SU-DHL-6 (cell line): ENCODE results near the gene SVIL.

ENCODE experiments used
- H2AFZ ChIP-seq: fragments of 200-600 bp; sonication (generic); 2 replicates; pipeline ENCODE4 v1.6.1; 2014; ENCODE audit warnings: low read depth, mild to moderate bottlenecking, moderate library complexity, mixed read lengths, antibody characterized with exemption, low read length; ENCODE audit not compliant: severe bottlenecking
- H3F3A ChIP-seq: fragments of 200-600 bp; shearing (Covaris generic); 2 replicates; pipeline ENCODE4 v1.6.0; 2016; ENCODE audit warnings: antibody characterized with exemption, mild to moderate bottlenecking; ENCODE audit not compliant: insufficient read depth
- H3K27ac ChIP-seq: fragments of 200-600 bp; sonication (generic); 2 replicates; pipeline ENCODE4 v1.5.1; 2016; ENCODE audit warnings: low read depth, mild to moderate bottlenecking, low read length, moderate library complexity, mixed read lengths
- H3K27me3 ChIP-seq: fragments of 200-600 bp; sonication (generic), shearing (Covaris generic); 2 replicates; pipeline ENCODE4 v1.6.0; 2014; ENCODE audit warnings: mild to moderate bottlenecking, low read length
- H3K36me3 ChIP-seq: fragments of 200-600 bp; sonication (generic); 2 replicates; pipeline ENCODE4 v1.6.1; 2014; ENCODE audit warnings: mild to moderate bottlenecking, low read length, mixed read lengths
- H3K4me2 ChIP-seq: fragments of 300-600, 200-600 bp; shearing (Covaris generic), sonication (generic); 2 replicates; pipeline ENCODE4 v1.6.0; 2014; ENCODE audit warnings: low read length, low read depth, mild to moderate bottlenecking; ENCODE audit not compliant: poor library complexity, severe bottlenecking
- H3K4me3 ChIP-seq: fragments of 200-600 bp; sonication (generic); 2 replicates; pipeline ENCODE4 v1.5.1; 2014; ENCODE audit warnings: antibody characterized with exemption, low read length, mild to moderate bottlenecking, mixed read lengths; ENCODE audit not compliant: insufficient read depth, poor library complexity, severe bottlenecking
- H3K79me2 ChIP-seq: fragments of 200-600 bp; sonication (generic); 2 replicates; pipeline ENCODE4 v1.6.1; 2014; ENCODE audit warnings: mild to moderate bottlenecking, low read length, moderate library complexity; ENCODE audit not compliant: insufficient read depth
- H3K9ac ChIP-seq: fragments of 200-600 bp; sonication (generic); 2 replicates; pipeline ENCODE4 v1.7.0; 2014; ENCODE audit warnings: mild to moderate bottlenecking, low read length
- H3K9me2 ChIP-seq: fragments of 200-600 bp; sonication (generic); replicated peaks from 2 replicates; pipeline ENCODE4 v1.6.1; 2014; ENCODE audit warnings: low read length; ENCODE audit not compliant: insufficient read depth
- H3K9me3 ChIP-seq: fragments of 200-600 bp; sonication (generic); 2 replicates; pipeline ENCODE4 v1.6.1; 2014; ENCODE audit warnings: low read length, mixed read lengths; ENCODE audit not compliant: insufficient read depth
- H4K20me1 ChIP-seq: fragments of 200-600 bp; sonication (generic); 2 replicates; pipeline ENCODE4 v1.6.1; 2014; ENCODE audit warnings: low read depth, mild to moderate bottlenecking, antibody characterized with exemption, low read length, moderate library complexity, mixed read lengths
- CTCF ChIP-seq: fragments of 200-600 bp; sonication (generic); IDR thresholded peaks from one replicate; pipeline ENCODE4 v1.5.1; 2017; ENCODE audit warnings: antibody characterized with exemption, mild to moderate bottlenecking, low read length, moderate library complexity; ENCODE audit not compliant: insufficient read depth, poor library complexity, severe bottlenecking
- EZH2phosphoT487 ChIP-seq: fragments of 200-600 bp; sonication (generic), shearing (Covaris generic); conservative IDR thresholded peaks from 2 replicates; pipeline ENCODE4 v1.6.1; 2018; ENCODE audit warnings: mild to moderate bottlenecking, antibody characterized with exemption, low read length, moderate library complexity, mixed read lengths

SVIL gene

DNA sequence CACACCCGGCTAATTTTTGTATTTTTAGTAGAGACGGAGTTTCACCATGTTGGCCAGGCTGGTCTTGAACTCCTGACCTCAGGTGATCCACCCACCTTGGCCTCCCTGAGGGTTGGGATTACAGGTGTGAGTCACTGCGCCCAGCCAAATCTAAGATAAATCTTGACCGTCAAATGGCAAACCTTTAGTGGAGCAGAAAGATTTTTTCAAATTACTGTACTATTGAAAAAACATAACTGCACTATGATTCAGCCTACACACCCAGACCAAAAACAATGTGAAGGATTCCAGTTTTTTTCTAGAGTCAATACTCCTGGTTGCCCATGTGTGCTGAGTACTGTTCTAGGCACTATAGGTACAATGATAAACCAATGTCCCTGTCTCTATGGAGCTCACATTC is 33.9 kb upstream of the SVIL start:
- no peaks in the 10 kb centered on the region for H3K36me3 ChIP-seq
- TF ChIP-seq EZH2phosphoT487 = no peak
- TF ChIP-seq CTCF = no peak
- H3K4me2 ChIP-seq = no peak overlapping the region
- no peak overlapping the region for H2AFZ ChIP-seq
- no peaks in the 10 kb centered on the region for H4K20me1 ChIP-seq
- H3K79me2 ChIP-seq = no peaks in the 10 kb centered on the region
- H3K9me3 ChIP-seq = no peaks in the 10 kb centered on the region; the same call in 1 of the 2 replicates
- H3F3A ChIP-seq = no peaks in the 10 kb centered on the region
- no peaks in the 10 kb centered on the region for H3K9me2 ChIP-seq
- H3K4me3 ChIP-seq = no peak overlapping the region
- H3K27ac ChIP-seq = no peak overlapping the region
- no peaks in the 10 kb centered on the region for H3K27me3 ChIP-seq
- H3K9ac ChIP-seq = no peak overlapping the region

DNA sequence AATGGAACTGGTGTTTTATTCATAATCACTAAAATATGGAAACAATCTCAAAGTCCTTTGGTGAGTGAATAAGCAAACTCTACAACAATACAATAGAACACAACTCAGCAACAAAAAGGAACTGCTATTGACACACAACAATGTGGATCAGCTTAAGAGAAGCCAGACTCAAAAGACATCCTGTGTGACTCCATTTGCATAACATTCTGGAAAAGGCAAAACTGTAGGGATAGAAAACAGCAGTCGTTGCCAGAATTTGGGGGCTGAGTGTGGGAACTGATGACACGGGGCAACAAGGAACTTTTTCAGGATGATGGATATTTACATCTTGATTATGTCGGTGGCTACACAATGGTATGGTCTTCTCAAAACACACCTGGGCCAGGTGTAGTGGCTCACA is 32.4 kb upstream of the SVIL start:
- Histone ChIP-seq H4K20me1 (no peaks in the 10 kb centered on the region), H3K4me2 (no peak overlapping the region), H3K27me3 (no peaks in the 10 kb centered on the region), H3F3A (no peaks in the 10 kb centered on the region), H3K9me3 (no peaks in the 10 kb centered on the region; the same call in 1 of the 2 replicates), H3K9ac (no peak overlapping the region), H3K79me2 (no peaks in the 10 kb centered on the region), H3K27ac (no peak overlapping the region), H3K9me2 (no peaks in the 10 kb centered on the region), H2AFZ (no peak overlapping the region), H3K36me3 (no peaks in the 10 kb centered on the region), H3K4me3 (no peak overlapping the region)
- TF ChIP-seq EZH2phosphoT487 (no peak), CTCF (no peak)

DNA sequence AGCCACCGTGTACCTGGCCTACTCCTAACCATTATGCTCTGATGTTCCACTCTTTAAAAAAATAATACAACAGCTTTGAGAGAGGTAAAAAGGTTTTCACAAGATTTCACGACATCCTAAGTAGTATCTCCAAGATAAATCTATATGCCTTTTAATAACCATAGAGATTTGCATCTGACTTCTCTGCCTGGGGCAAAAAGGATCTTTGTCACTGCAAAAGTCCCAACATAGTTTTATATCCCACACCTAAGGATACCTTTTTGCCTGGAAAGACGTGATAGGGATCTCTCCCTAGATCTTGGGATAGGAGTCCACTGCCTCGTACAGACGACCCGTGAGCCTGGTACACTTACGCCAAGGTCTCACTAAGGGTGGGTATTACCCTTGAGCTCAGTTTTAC is 31.4 kb upstream of the SVIL start:
- H3K4me3 ChIP-seq = no peak overlapping the region
- H3K9ac ChIP-seq = no peak overlapping the region
- no peaks in the 10 kb centered on the region for H3K79me2 ChIP-seq
- no peaks in the 10 kb centered on the region for H3K9me3 ChIP-seq
- H3K36me3 ChIP-seq = no peaks in the 10 kb centered on the region
- no peak overlapping the region for H2AFZ ChIP-seq
- H3K27ac ChIP-seq = no peak overlapping the region
- no peak overlapping the region for H3K4me2 ChIP-seq
- H4K20me1 ChIP-seq = no peaks in the 10 kb centered on the region
- H3K9me2 ChIP-seq = no peaks in the 10 kb centered on the region
- no peak for TF ChIP-seq CTCF
- no peak for TF ChIP-seq EZH2phosphoT487
- H3F3A ChIP-seq = no peaks in the 10 kb centered on the region
- H3K27me3 ChIP-seq = no peaks in the 10 kb centered on the region

DNA sequence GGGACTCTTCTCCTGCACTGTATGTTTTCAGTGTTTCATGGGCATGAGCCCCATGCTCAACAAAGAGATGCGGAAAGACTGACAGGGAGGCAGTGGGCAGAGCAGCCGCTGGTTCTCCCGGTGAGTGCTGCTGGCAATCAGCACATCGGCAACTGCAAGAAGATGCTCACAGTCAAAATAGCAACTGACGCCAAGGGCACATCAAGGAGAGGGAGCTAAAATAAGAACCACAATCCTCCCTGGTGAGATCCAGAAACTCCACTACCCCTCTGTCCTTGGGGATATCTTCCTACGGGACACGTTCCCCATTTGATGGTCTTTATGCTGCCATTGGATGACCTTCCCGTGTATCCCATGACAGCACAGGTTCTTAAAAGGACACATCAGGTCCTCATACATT is 28.9 kb upstream of the SVIL start:
- H3K79me2 ChIP-seq = no peaks in the 10 kb centered on the region

More for the DNA sequence above, 28.9 kb upstream of the SVIL start:
- no peaks in the 10 kb centered on the region for H3K9me2 ChIP-seq
- H3K4me2 ChIP-seq = no peak overlapping the region
- H3K27ac ChIP-seq = no peak overlapping the region
- no peaks in the 10 kb centered on the region for H3K27me3 ChIP-seq
- H3K9me3 ChIP-seq = no peaks in the 10 kb centered on the region
- no peaks in the 10 kb centered on the region for H4K20me1 ChIP-seq
- no peak overlapping the region for H2AFZ ChIP-seq
- H3K4me3 ChIP-seq = no peak overlapping the region
- H3K9ac ChIP-seq = no peak overlapping the region
- TF ChIP-seq CTCF (no peak), EZH2phosphoT487 (no peak)
- H3K36me3 ChIP-seq = no peaks in the 10 kb centered on the region
- no peaks in the 10 kb centered on the region for H3F3A ChIP-seq
